T-helper 1 cell (primary cell): ENCODE data around the gene VGLL4.
"Not testable (repeated sequence)": the region's sequence is repeated elsewhere in the genome, so short reads cannot be mapped to it uniquely, and the experiment has no call there.

Source experiments
- DNase-seq, 5 donors: peaks; one replicate each; pipeline ENCODE4 v3.0.0-alpha.2; 2012 to 2020

VGLL4 gene

GRCh38 chr3:11526121-11526520 is 117.6 kb downstream of the VGLL4 start:
- DNase-seq, result not testable (repeated sequence)

GRCh38 chr3:11523572-11524101 is 120.1 kb downstream of the VGLL4 start:
- no peak for DNase-seq

- DNase-seq, result no peak
These were observed 120.7 kb downstream of the VGLL4 start for GRCh38 chr3:11522953-11523571.

DNA sequence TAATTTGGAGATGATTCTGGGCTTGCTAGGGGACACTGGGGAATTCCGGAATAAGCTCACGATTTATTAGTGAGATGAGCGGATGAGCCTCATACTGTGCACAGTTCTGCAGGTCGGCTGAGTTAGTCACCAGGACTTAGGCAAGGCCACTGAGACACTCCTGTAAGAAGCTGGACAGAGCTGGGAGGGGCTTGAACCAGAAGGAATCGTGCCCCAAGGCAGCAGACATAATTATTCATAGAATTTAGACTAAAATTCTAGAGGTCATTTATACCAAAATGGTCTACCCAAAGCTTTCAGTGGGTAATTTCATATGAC is 121.4 kb downstream of the VGLL4 start:
- no peak for DNase-seq

DNA sequence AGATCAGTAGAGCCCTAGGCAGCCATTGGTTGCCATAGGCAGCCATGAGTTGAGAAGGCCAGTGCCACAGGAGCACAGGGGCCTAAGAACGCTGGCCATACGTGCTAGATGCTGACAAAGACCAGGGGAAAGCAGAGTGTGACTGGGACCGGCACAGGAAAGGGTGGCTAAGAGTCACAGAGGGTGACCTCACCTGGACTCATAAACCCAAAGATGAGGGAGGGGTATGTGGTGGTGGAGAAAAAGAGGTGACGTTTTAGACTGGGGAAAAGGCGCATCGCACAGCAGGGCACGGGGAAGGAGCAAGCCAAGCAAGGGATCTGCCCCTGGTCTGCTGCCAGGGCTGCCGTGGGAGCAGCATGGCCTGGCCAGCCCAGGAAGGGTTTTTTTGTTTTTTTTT is 122.5 kb downstream of the VGLL4 start:
- DNase-seq, result no peak

- DNase-seq, result no peak
These were observed 126.1 kb downstream of the VGLL4 start for GRCh38 chr3:11517601-11518000.

DNA sequence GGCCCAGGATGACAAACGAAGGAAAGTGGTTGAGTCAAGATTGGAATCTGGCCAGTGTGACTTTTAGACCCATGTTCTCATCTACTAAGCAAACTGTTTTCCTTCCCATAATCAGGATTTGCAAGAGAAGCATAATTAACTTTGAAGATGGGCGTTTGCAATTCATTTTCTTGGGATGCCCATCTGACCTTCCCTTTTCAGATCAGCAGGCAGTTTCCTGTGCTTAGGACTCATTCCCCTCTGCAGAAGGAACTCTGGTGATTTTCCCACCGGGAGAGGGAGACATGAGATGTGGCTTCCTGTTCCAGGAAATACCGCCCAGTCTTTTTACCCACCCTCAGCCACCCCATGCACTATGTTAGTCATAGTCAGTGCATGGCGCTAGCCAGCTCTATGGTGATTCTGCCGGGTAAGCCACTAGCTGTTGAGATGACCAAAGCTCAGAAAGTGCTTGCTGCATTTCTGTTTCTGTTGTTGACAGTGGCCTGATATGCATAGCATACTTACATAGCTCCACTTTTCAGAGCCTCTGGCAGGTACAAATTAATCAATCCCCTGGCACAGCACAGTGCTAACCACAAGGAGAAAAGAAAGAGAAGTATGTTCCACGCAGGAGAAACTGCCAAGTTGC is 129.4 kb downstream of the VGLL4 start:
- DNase-seq, result no peak

DNA sequence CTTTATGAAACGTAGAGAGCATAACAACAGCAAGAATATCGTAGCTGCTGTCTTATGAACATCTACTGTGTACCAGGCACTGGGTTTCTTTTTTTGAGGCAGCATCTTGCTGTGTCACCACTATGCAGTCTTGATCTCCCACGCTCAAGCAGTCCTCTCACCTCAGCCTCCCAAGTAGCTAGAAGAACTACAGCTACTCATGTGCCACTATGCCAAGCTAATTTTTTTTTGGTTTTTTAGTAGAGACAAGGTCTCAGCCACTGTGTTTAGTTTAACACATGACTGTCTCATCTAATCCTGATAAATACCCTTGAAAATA is 129.9 kb downstream of the VGLL4 start:
- DNase-seq, result no peak

DNA sequence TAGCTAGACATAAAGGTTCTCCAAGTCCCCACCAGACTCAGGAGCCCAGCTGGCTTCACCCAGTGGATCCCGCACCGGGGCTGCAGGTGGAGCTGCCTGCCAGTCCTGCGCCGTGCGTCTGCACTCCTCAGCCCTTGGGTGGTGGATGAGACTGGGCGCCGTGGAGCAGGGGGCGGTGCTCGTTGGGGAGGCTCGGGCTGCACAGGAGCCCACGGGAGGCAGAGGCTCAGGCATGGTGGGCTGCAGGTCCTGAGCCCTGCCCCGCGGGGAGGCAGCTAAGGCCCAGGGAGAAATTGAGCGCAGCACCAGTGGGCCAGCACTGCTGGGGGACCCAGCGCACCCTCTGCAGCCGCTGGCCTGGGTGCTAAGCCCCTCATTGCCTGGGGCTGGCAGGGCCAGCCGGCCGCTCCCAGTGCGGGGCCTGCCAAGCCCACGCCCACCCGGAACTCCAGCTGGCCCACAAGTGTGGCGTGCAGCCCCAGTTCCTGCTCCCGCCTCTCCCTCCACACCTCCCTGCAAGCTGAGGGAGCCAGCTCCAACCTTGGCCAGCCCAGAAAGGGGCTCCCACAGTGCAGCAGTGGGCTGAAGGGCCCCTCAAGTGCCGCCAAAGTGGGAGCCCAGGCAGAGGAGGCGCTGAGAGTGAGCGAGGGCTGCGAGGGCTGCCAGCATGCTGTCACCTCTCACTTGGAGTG is 130.4 kb downstream of the VGLL4 start:
- not testable (repeated sequence) for DNase-seq

- DNase-seq, result not testable (repeated sequence)
These were observed 132.1 kb downstream of the VGLL4 start for GRCh38 chr3:11511606-11512005.

DNA sequence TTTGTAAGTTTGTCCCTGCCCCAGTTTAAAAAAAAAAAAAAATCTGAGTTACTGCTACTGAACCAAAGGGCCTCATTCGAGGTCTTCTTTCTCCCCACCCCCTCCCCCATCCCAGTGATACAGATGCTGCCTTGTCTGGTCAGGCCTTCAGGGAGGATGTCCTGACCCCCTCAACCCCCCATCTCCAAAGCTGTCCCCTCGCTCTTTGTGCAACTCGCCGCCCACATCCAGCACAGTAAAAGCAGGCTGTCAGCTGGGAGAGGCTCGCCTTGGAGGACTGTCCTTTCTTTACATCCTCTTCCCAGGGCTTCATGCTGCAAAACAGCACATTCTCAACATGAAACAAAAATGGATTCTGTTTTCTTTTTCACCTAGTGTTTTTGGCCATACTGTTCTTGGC is 133.4 kb downstream of the VGLL4 start:
- DNase-seq, result no peak

DNA sequence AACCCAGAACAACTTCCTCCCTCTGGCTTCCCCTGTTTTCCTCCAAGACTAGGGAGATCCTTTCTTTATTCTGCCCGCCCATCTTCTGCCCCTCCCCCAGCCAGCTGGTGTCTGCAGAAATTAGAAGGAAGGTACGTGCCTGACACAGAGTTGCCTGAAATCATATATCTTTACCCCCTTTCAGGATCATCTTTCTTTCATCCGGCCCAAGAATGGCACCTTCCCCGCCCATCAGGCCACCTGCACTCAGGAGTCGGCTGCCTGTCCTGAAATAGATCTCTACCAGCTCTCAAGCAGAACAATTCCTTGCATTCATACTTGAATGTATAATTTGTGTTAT is 133.7 kb downstream of the VGLL4 start:
- no peak for DNase-seq

DNA sequence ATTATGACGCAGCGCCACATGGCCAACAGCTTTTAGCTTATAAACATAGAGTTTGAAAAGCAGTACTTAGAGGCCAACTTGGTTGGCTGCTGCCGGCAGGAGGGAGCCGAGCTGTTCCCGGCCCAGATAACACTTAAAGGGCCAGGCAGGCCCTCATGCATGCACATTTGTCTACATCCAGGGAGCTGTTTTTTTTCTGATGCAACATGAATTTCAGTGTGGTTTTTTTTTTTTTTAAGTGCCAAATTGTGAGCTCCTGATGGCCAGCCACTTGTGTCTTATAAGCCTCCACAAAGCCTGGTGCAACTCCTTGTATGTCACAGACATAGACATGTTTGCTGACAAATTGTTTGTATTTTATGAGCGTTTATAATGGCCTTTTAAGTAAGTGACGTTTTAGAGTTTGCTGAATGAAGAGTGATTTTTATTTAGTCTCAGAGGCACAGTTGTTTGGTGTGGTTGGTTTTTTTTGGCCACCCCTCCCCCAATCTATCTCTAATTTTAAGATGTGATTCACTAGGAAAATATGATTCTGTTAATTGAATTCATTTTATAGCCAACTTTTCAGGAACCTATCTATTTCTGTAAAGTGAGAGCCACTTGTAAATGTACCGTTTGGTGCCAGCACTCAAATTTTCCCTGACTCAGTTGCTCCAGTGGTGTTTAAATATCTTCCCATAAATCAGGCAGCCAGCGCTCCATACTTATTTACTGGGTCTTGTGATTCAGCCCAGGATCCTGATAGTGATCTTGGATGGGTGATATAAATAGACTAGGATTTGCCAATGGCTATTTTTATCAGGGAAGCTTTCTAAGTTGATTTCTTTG is 134.3 kb downstream of the VGLL4 start:
- DNase-seq, result no peak

DNA sequence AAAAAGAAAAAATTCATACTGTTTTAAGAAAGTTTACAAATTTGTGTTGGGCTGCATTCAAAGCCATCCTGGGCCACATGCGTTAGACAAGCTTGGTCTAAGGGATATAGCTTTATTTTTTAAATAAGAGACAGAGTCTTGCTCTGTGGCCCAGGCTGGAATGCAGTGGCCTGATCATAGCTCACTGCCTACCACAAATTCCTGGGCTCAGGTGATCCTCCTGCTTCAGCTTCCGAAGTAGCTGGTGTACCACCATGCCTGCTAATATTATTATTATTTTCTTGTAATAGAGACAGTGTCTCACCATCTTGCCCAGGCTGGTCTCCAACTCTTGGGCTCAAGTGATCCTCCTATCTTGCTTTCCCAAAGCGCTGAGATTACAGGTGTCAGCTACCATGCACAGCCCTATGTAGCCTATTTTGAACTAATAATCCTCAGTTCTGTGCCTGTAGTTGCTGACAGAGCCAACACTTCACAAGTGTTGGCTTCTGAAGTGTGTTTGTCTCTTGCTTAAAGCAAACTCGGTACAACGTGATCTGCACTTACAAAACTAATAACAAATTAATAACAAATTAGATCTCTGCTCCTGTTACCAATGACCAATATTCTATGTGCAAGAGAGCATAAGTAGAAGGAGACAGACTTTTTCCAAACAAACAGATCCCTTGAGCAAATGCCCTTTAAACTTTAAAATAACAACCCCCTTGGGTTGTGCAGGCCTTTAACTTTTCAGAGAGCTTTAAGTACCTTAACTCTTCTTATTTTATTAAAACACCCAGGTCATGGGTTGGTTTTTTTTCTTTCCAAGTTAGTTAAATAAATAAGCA is 135.2 kb downstream of the VGLL4 start:
- DNase-seq, result no peak

- no peak for DNase-seq
These were observed 136.0 kb downstream of the VGLL4 start for GRCh38 chr3:11507719-11508118.
